Epithelial cell of umbilical artery (primary cell): ENCODE results near the gene SYT8. TPM values are rescaled to one million over a fixed set of nuclear protein-coding genes. Genes with fewer than 3 reads are reported as not detected.

ENCODE experiments used
- total RNA-seq: library from RNA; depleted of rRNA; stranded (reverse); fragments of >200 nt; gene quantifications from 2 replicates; pipeline ENCODE4 v1.2.3, GENCODE V29; 2014

The SYT8 gene, protein sequence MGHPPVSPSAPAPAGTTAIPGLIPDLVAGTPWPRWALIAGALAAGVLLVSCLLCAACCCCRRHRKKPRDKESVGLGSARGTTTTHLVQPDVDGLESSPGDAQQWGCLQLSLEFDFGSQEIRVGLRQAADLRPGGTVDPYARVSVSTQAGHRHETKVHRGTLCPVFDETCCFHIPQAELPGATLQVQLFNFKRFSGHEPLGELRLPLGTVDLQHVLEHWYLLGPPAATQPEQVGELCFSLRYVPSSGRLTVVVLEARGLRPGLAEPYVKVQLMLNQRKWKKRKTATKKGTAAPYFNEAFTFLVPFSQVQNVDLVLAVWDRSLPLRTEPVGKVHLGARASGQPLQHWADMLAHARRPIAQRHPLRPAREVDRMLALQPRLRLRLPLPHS
- total RNA-seq = not detected in 2 replicates

GRCh38 chr11:1834779-1835670, at the start of gene SYT8:
TSS of gene SYT8 (plus strand) at chr11:1834990. CDS start at chr11:1835106, 116 bp downstream.

GRCh38 chr11:1838426-1839144, 3.8 kb downstream of the SYT8 start, which contains the start of gene TNNI2:
TSS of gene TNNI2 (plus strand) at chr11:1838981. CDS start at chr11:1839697, 716 bp downstream.

GRCh38 chr11:1852877-1853276, 18.1 kb downstream of the SYT8 start, which contains the start of gene LSP1:
TSS of gene LSP1 (plus strand) at chr11:1853084. CDS start at chr11:1853145, 61 bp downstream.

Other genes starting within 250 kb of the SYT8 start
- gene KRTAP5-1, start 249.7 kb upstream of the SYT8 start, total RNA-seq = not detected in 2 replicates
- not detected in 2 replicates for gene KRTAP5-2, start 236.7 kb upstream of the SYT8 start, total RNA-seq
- not detected in 2 replicates for gene KRTAP5-3, start 226.5 kb upstream of the SYT8 start, total RNA-seq
- not detected in 2 replicates for gene KRTAP5-4, start 212.9 kb upstream of the SYT8 start, total RNA-seq
- not detected in 2 replicates for gene KRTAP5-5, start 205.2 kb upstream of the SYT8 start, total RNA-seq
- not detected in 2 replicates for gene KRTAP5-6, start 137.8 kb upstream of the SYT8 start, total RNA-seq
- 0.15 TPM in 1 of 2 replicates, not detected in the other for gene IFITM10, start 84.4 kb upstream of the SYT8 start, total RNA-seq
- 54.9 and 67.9 TPM in 2 replicates for gene CTSD, start 71.1 kb upstream of the SYT8 start, total RNA-seq
- gene TNNI2, start 4.0 kb downstream of the SYT8 start, total RNA-seq = not detected in 2 replicates
- gene LSP1, start 18.1 kb downstream of the SYT8 start, total RNA-seq = 0.32 TPM in 1 of 2 replicates, not detected in the other
- gene PRR33, start 56.9 kb downstream of the SYT8 start, total RNA-seq = not detected in 2 replicates
- not detected in 2 replicates for gene TNNT3, start 84.7 kb downstream of the SYT8 start, total RNA-seq
- gene MRPL23, start 112.3 kb downstream of the SYT8 start, total RNA-seq = 145 and 179 TPM in 2 replicates
- gene H19, start 162.9 kb downstream of the SYT8 start, total RNA-seq = 9.1 and 19.2 TPM in 2 replicates